Activated CD4-positive, alpha-beta T cell treated with anti-CD3 and anti-CD28 coated beads, Interleukin-10, Interleukin-2, amounts not matched to agents 100 ng/mL and 50 ng/mL, durations not matched to agents 16 hours and 8 hours (primary cell): ENCODE data around the gene FBRSL1.

ENCODE experiments used
- DNase-seq: peaks from one replicate; pipeline ENCODE4 v3.0.0-alpha.2; 2020

The FBRSL1 gene

DNA sequence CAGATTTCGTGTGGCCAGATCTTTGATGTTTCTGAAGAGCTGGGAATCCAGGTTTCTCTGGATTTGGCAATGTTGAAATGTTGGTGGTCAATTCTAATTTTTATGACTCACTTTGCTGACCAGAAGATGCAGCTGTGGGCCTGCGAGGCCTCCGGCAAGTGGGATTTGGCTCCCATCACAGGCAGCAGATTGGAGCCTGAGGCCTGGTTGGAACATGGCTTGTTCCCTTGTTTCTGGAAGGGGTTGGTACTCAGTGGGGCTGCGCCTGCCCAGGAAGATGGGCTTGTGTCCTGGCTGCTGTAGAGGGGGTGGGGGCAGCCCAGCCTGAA is 23.1 kb downstream of the FBRSL1 start:
- DNase-seq, result no peak

DNA sequence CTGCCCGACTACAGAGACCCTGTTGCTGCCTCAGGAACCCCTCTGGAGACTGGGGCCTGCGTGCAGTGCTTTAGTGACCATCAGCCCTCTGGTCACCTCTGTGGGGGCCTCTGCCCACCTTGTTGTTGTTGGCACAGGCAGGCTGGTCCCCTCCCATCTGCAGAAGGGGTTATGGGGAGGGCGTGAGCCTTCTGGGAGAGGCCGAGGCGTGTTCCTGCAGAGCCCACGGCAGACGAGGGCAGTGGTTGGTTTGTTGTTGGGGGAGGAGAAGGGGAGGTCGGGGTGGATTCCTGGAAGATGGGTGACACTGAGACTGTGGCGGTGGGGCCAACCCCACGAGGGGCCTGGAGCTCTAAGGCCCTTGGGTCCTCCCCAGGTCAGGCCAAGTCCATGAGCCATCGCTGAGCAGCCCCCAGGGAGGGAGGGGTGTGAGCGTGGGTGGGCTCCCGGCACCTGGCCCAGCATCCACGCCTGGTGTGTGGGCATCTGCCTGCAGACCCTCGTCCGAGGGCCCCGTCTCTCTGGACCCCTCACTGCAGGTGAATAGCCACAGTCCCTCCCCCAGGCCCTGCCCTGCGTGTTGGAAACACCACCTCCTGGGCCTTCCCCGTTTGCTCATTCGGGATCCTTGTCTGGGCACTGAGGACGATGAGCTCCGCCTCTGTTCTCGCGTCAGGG is 23.6 kb downstream of the FBRSL1 start:
- DNase-seq, result no peak

DNA sequence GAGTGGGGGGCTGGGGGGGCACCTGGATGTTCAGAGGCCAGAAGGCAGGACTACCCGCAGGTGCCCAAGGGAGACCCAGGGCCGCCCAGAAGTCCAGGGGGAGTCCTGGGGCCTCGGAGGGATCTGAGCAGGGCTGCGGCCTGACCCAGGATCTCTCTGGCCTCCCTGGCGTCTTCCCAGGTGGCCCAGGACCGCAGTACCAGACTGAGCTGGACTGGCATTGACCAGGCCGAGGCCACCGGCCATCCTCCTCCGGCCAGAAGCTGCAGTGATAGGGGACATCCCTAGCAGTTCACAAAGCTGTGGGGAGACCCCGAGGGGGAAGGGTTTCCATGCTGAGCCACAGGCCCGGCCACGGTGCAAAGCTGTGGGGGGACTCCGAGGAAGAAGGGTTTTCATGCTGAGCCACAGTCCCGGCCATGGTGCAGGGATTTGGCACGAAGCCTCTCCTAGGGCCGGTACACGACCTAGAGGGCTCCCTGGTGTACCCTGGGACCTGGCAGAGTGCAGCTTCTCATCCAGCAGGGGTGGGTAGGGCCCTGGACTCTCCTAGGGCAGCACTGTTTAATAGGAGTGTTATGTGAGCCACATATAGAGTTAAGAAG is 24.4 kb downstream of the FBRSL1 start:
- no peak for DNase-seq

DNA sequence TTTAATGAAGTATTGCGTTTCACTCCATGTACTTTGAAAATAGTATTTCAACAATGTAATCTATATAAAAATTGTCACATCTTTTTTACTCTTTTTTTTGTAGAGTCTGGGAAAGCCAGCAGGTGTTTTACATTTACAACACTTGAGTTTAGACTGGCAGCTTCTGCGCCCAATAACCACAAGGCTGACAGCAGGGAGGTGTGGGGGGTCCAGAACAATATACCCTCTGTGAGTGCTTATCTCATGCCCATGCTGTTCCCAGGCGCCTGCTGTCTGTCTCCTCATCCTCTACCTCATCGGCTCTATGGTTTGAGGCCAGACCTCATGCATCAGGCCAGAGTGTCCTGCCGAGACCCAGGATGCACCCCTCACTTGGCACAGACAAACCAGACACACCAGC is 24.9 kb downstream of the FBRSL1 start:
- DNase-seq, result no peak

DNA sequence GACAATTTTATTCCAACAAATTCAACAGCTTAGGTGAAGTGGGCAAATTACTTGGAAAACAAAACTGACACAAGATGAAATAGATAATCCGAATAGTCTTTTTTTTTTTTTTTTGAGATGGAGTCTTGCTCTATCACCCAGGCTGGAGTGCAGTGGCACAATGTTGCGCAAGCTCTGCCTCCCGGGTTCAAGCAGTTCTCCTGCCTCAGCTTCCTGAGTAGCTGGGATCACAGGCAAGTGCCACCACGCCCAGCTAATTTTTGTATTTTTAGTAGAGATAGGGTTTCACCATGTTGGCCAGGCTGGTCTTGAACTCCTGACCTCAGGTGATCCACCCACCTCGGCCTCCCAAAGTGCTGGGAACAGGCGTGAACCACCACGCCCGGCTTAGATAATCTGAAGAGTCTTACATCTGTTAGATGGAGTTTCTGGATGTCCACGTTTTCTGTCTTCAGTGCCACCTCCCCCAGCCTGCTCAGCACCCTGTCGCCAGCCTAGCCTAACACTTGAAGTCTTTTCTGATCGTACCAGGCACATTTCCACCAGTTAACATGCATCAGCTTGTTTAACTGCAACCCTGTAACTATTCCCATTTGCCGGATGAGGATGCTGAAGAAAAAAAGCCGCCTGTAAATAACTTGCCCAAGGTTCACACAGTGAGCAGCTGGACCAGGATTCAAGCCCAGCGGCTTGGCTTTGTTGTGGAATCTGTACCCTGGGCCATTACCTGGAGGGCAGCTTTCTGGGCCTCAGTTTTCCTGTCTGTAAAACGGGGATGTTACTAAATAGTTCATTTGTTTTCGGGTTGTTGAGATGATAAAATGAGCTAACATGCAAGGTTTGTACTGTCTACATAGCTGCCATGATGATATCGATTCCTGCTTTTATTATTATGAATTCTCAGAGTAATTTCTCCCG is 26.4 kb downstream of the FBRSL1 start:
- no peak for DNase-seq

DNA sequence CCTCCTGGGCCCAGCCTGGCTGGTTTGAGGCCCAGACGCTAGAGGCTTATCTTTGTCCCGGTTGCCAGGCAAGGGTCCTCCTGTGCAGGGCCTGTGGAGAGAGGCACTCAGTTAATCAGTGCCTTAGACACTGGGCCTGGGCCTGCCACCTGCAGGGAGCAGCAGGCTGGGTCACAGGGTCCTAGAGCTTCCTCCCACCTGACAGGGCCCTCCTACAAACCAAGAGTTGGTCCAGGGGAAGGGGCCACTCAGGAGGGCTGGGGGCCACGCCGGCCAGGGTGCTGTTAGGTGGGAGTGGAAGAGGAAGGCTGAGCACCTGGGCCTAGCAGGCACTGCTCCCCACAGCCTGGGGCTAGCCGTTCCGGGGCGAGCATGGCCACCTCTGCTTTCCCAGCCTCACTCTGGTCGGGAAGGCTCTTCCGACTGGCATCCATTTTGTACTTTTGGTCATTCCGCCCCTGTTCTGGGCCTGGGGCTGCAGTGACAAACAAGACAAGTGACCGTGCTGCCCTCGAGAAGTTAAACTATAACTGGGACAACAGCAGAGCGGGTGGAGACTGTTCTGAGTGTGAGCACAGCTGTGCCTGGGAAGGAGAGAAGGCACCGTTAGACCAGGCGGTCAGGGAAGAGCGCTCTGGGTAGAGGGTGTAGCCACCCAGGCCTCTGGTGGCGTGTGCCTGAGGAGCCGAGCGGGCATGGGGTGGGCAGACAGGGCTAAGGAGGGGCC is 27.2 kb downstream of the FBRSL1 start:
- DNase-seq, result no peak

DNA sequence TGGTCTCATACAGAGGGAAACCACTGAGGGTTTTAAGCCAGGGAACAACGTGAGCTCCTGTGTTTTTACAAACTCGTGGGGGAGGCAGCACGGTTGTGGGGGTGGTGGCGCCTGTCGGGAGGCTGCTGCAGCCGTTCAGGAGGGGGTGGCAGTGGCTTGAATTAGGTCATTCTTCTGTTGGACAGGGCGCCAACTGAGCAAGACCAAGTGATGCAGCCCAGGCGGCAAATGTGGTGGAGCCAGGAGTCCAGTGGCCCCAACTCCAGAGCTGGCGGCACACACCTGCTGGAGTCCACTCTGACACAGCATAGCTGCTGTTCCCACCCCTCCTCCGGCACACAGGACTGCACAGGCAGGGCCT is 27.8 kb downstream of the FBRSL1 start:
- no peak for DNase-seq

DNA sequence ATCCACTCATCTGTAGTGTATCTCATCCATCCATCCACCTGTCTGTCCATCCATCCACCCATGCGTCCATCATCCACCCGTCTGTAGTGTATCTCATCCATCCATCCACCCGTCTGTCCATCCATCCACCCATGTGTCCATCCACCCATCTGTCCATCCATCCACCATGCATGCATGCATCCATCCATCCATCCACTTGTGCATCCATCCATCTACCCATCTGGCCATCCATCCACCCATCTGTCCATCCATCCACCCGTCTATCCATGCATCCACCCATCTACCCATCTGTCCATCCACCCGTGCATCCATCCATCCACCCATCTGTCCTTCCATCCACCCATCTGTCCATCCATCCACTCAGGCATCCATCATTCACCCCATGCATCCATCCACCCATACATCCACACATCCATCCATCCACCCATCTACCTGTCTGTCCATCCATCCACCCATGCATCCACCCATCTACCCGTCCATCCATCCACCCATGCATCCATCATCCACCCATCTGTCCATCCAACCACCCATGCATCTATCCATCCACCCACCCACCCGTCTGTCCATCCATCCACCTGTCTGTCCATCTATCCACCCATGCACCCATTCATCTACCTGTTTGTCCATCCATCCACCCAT is 28.5 kb downstream of the FBRSL1 start:
- DNase-seq, result no peak

DNA sequence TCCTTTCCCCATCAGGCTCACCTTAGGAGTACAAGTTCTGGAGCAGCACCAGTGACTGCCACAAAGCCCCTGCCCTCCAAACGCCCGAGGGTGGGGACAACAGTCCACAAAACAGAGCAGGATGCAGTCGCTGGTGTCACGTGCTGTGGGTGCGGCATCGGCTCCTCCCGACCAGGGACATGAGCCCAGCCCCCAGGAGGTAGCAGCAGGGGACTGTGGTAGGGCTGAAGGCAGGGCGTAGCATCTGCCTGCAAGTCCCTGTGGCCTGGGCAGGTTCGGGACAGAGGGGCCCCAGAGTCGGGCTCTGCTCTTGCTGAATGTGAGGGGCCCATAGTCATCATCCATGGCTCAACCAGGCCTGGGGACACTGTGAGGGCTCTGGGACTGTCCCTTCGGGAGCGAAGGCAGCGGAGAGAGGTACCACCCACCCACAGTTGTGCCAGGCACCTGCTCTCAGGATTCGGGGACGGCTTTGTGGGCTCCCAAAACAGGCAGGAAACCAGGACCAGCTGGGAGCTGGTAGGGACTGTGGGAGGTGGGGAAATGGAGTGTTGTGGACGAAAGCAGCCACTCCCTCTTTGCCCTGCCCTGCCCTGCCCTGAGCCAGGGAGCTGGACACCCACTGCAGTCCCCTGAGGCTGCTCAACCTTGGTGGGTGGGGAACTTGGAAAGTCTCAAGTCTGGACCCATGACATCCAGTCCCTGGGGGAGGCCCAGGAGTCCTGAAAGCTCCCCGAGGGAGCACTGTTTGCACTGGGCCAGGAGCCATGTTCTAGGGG is 30.7 kb downstream of the FBRSL1 start:
- no peak for DNase-seq

DNA sequence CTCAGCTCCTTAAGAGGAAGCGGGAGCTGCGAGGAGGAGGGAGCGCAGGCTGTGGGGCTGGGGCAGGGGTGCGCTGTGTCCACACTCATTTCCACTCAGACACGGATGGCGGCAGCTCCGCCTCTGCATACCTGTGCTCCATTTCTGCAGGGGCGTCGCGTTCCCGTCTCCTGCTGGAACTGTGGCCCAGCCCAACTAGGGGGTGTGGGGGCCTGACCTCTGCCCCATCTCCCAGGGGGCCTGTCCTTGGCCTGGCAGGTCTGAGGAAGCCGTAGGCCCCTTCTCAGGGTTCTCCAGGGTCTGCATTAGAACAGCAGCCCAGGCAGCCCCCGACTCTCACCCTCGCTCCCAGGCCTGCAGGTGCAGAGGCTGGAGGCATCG is 31.2 kb downstream of the FBRSL1 start:
- no peak for DNase-seq

DNA sequence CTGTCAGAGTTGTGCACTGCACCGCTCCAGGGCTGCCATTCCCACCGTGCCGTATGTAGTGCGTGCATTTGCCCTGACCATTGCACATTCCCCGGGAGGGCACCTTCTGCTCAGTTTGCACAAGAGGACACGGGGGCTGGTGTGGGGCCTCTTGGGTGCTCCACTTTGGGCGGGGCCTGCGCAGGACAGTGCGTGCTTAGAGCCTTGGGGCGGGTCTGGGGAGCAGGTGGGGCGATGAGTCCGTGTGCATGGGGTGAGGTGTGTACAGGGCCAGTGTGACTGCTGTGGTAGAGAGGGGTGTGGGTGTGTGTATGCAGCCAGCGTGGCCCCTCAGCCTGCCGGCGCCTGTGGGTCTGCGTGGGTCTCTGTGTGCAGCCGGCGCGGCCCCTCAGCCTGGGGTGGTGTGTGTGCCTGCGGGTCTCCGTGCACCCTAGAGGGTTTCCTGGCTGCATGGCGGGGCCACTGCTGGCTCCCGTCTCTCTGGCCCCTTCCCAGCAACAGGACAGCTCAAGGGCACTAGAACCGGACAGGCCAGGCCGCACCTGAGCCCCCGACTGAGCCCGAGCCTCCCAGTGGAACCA is 31.9 kb downstream of the FBRSL1 start:
- no peak for DNase-seq

DNA sequence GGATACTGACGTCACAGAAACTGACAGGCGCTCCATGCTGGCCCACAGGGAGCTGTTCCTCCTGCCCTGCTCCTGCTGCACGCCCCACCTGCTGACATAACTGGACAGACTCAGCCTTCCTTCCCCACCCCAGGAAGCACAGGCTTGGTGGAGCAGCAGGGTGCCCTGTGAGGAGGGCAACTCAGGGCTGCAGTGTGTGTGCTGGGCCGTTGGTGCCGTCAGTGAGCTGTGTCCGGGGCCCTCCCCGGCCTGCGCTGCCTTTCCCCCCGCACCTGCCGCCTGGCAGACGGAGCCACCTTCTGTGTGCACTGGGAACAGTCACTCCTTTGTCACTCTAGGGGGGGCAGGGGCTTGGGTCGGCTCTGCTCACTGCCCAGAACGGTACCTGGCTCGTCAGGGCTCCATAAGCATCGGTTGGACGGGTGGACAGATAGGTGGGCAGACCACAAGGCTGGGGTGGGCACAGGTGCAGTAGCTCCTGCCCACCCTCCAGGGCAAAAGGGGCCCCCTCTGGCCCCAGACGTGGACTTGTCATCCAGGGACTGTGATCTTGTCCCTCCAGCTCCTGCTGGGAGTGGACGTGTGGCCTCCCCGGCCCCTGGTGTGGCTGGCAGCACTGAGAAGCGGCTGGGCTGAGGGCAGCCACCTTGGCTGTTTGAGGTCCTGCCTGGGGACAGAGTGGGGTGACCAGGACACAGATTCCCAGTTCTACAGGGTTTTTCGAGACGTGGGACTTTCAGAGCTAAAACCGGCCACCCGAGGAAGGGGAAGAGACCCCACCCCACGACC is 32.8 kb downstream of the FBRSL1 start:
- DNase-seq, result no peak

DNA sequence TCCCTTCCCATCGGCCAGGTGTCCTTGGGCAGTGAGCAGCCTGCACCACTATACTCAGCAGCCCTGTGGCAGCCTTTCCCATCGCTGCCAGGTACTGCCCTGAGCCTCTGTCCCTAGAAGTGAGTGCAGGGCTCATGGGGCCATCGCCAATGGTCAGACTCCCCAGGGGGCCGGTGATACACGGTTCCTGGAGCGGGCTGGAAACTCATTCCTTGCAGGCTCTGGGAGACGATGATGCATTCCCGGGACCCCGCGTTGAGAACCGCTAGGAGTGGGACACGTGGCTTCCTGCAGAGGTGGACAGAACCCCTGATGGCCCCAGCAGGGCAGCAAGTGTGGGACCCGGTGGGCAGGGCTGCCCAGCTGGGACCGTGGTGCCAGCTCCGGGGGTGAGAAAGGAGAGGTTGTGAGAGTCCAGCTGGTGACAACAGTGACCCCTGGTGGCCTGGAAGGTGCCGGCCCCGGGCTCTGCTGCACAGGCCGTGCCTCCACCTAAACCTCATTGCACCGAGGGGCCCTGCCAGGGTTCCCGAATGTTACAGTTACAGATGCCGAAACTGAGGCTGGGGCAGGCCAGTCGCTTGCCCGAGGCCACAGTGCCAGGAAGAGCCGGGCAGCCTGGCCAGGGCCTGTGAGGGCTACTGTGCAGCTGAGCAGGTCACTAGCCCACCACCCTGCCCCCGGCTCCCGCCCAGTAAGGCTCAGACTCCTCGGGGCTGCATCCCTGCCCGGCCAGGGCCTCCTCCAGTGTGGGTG is 33.8 kb downstream of the FBRSL1 start:
- peak; percentile 70 for DNase-seq

DNA sequence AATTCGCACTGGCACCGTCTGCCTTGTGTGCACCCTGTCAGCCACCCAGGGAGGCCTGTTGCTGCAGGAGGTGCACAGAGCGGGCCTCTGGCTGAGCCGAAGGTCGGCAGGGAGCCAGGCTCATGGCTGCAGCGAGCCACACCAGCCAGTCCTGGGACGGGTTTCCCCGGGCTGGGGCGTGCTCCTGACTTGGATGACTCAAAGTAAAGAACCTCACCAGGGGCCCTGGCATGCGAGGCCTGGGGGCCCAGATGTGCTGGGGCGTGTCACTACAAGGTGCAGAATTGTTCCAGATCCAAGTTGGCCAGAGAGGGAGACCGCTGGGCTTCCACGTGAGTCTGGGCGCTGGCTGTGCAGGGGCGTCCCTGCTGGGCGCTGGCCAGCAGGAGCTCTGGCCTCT is 34.5 kb downstream of the FBRSL1 start:
- DNase-seq, result no peak

DNA sequence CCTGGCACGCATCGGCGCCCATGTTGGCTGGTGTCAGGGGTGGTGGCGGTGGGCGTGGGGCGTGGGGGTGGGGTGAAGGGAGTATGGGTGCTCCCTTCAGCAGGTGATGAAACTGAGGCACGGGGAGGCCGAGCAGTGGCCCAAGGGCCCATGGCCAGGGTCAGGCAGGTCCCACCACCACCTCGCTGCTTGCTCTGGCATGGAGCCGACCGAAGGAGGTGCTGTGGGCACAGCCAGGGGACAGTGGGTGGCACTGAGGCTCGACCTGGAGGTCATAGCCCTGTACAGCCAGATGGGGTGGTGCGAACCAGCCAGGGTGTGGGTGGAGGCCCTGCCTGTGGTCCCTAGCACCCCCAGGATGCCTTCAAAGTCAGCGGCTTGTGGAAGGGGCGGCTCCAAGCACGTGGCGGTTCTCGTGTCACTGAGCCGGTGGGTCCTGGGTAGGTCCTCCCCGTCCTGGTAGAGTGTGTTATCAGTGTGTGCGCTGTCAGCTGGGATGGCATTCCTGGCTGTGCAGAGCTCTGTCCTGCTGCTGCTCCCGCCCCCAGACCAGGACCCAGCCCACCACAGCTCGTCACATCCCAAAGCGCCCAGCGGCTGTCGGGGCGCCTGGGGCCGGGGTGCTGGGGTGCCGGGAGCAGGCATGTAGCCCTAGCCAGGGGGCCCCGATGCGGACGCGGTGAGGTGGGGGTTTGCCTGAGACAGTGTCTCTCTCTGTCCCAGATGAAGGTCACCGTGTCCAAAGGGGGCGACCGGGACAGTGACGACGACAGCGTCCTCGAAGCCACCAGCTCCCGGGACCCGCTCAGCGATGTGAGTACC is 35.3 kb downstream of the FBRSL1 start:
- DNase-seq, result no peak

DNA sequence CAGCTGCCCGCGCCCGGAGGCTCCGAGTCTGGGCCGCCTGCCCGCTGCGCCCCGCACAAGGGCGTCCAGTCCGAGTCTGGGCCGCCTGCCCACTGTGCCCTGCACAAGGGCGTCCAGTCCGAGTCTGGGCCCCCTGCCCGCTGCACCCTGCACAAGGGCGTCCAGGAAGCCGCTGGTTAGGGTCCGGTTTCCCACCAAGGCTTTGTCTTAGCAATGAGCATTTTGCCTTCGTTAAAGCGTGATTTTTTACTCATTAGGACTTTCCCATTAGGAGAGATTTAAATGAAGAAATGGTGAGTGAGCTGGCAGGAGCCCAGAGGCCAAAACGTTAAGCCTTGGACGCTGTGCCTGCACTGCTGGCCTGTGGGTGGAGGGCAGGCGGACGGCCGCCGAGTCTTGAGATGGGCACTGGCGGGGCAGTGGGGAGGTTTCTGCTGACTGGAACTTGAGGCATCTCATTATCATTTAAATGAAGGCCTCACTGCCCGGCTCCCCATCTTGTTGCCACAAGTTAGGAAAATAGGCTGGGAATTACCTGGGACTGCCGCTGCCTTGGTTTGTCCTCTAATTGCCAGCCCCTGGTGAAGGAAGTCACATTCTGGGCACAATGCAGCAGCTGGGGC is 36.0 kb downstream of the FBRSL1 start:
- no peak for DNase-seq

DNA sequence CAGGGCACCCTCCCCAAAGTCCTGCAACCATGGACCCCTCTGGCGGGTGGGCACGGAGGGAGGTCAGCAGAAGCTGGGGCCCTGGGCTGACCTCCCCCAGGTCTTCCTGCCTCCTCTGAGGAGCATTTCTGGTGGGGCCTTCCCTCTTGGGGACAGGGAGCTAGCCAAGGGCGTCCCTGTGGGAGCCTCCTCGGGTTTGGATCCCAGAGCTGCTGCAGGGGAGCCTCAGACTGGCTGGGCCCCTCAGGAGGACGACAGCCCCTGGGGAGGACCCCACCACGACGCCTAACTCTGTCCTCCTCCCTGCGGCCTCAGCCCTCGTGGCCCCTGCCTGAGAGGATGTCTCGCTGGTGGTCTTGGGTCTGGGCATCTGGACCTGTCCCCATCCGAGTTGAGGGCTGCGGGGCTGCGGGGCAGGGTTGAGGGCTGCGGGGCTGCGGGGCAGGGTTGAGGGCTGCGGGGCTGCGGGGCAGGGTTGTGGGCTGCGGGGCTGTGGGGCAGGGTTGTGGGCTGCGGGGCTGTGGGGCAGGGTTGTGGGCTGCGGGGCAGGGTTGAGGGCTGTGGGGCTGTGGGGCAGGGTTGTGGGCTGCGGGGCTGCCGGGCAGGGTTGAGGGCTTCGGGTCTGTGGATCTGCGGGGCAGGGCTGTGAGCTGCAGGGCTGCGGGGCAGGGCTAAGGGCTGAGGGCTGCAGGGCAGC is 37.4 kb downstream of the FBRSL1 start:
- DNase-seq, result no peak

DNA sequence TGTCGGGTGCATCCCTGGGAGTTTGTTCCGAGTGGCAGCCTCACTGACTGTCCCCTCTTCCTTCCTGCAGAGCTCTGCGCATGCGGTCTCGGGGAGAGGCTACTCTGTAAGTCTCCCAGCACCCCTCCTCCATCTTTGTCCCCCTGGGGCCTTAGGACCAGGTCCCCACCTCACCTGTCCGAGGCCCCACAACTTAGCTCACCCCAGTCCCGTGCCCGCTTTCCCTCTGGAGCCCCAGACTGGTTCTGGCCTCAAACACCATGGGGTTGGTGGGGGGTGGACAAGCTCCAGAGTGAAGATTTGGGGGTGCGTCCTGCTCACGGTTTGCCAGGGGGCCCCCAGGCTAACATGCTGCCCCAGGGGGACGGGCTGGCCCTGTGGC is 37.9 kb downstream of the FBRSL1 start:
- no peak for DNase-seq
